HEK293 (cell line): ENCODE data around the gene ARFRP1.

Experiments
- CTCF ChIA-PET: fragments of 350-600 bp; formaldehyde crosslinking; extraction: SDS; loops from one replicate; lab custom pipeline; 2021; ENCODE audit warnings: antibody characterized with exemption; lab: Yijun Ruan, JAX
- POLR2A ChIA-PET: fragments of 300-600 bp; formaldehyde crosslinking; extraction: SDS; loops from one replicate; lab custom pipeline; 2020; ENCODE audit warnings: antibody characterized with exemption, inconsistent platforms; lab: Yijun Ruan, JAX
- H3K27ac ChIP-seq: fragments of 200-500 bp; sonication (Bioruptor generic); 2 replicates; pipeline ENCODE4 v1.5.1; 2014; ENCODE audit warnings: low read depth, low read length, control low read depth, inconsistent platforms; ENCODE audit errors: extremely low read depth
- H3K36me3 ChIP-seq, 2 experiments: fragments of 200-500 bp in 1 of 2; sonication (Bioruptor generic) in 1 of 2; 1 replicate in 1 of 2; 2 replicates in 1 of 2; pipeline ENCODE4 v1.5.1; 2014 to 2017; ENCODE audit warnings: inconsistent platforms in 2 of 2, low read length in 2 of 2; ENCODE audit not compliant: control insufficient read depth in 2 of 2, insufficient read depth in 1 of 2
- H3K4me1 ChIP-seq: fragments of 200-500 bp; sonication (Bioruptor generic); 2 replicates; pipeline ENCODE4 v1.5.1; 2014; ENCODE audit warnings: mild to moderate bottlenecking, low read length, inconsistent platforms; ENCODE audit not compliant: control insufficient read depth, insufficient read depth
- H3K4me3 ChIP-seq: 2 replicates; pipeline ENCODE4 v1.5.1; 2011; ENCODE audit warnings: low read depth, mild to moderate bottlenecking, control low read depth, low read length, moderate library complexity
- H3K9me3 ChIP-seq: fragments of 200-500 bp; sonication (Bioruptor generic); 2 replicates; pipeline ENCODE4 v1.5.1; 2014; ENCODE audit warnings: low read depth, low read length, inconsistent platforms; ENCODE audit not compliant: control insufficient read depth, insufficient read depth
- BCL11B ChIP-seq: fragments of 450-650 bp; formaldehyde crosslinking; IDR thresholded peaks from 2 replicates; pipeline ENCODE4 v1.5.1; 2016; ENCODE audit warnings: low read depth, missing biosample characterization, missing genetic modification characterization
- GLI2 ChIP-seq: fragments of 450-650 bp; formaldehyde crosslinking; IDR thresholded peaks from 2 replicates; pipeline ENCODE4; 2017; ENCODE audit warnings: missing biosample characterization, missing genetic modification characterization, low read depth, borderline replicate concordance
- KLF16 ChIP-seq: fragments of 450-650 bp; formaldehyde crosslinking; IDR thresholded peaks from 2 replicates; pipeline ENCODE4 v1.5.1; 2017; ENCODE audit warnings: missing biosample characterization, missing genetic modification characterization
- REPIN1 ChIP-seq: fragments of 450-650 bp; formaldehyde crosslinking; IDR thresholded peaks from 2 replicates; pipeline ENCODE4 v1.5.1; 2017; ENCODE audit warnings: missing biosample characterization, missing genetic modification characterization, low read depth
- SCRT1 ChIP-seq: fragments of 450-650 bp; formaldehyde crosslinking; IDR thresholded peaks from 2 replicates; pipeline ENCODE4 v1.5.1; 2016; ENCODE audit warnings: missing biosample characterization, missing genetic modification characterization, borderline replicate concordance
- SCRT2 ChIP-seq: fragments of 450-650 bp; formaldehyde crosslinking; IDR thresholded peaks from 2 replicates; pipeline ENCODE4 v1.5.1; 2016; ENCODE audit warnings: missing biosample characterization, missing genetic modification characterization
- WT1 ChIP-seq: fragments of 450-650 bp; formaldehyde crosslinking; IDR thresholded peaks from 2 replicates; pipeline ENCODE4 v1.5.1; 2016; ENCODE audit warnings: missing biosample characterization, missing genetic modification characterization
- YY2 ChIP-seq: fragments of 450-650 bp; formaldehyde crosslinking; IDR thresholded peaks from 2 replicates; pipeline ENCODE4 v1.5.1; 2016; ENCODE audit warnings: missing biosample characterization, missing genetic modification characterization
- ZBTB11 ChIP-seq: fragments of 450-650 bp; formaldehyde crosslinking; conservative IDR thresholded peaks from 2 replicates; pipeline ENCODE4 v1.5.1; 2016; ENCODE audit warnings: low read depth, missing biosample characterization, missing genetic modification characterization
- ZNF10 ChIP-seq: fragments of 450-650 bp; formaldehyde crosslinking; IDR thresholded peaks from 2 replicates; pipeline ENCODE4 v1.5.1; 2017; ENCODE audit warnings: missing biosample characterization, missing genetic modification characterization
- ZNF114 ChIP-seq: fragments of 450-650 bp; formaldehyde crosslinking; IDR thresholded peaks from 2 replicates; pipeline ENCODE4 v1.5.0; 2017; ENCODE audit warnings: missing biosample characterization, missing genetic modification characterization
- ZNF157 ChIP-seq: fragments of 450-650 bp; formaldehyde crosslinking; IDR thresholded peaks from 2 replicates; pipeline ENCODE4 v1.5.1; 2016; ENCODE audit warnings: missing biosample characterization, missing genetic modification characterization
- ZNF239 ChIP-seq: fragments of 450-650 bp; formaldehyde crosslinking; IDR thresholded peaks from 2 replicates; pipeline ENCODE4 v1.5.1; 2016; ENCODE audit warnings: missing biosample characterization, missing genetic modification characterization
- ZNF488 ChIP-seq: fragments of 450-650 bp; formaldehyde crosslinking; IDR thresholded peaks from 2 replicates; pipeline ENCODE4 v1.5.1; 2016; ENCODE audit warnings: missing biosample characterization, missing genetic modification characterization
- ZNF544 ChIP-seq: fragments of 450-650 bp; formaldehyde crosslinking; IDR thresholded peaks from 2 replicates; pipeline ENCODE4 v1.5.0; 2017; ENCODE audit warnings: missing biosample characterization, missing genetic modification characterization
- ZNF558 ChIP-seq: fragments of 450-650 bp; formaldehyde crosslinking; IDR thresholded peaks from 2 replicates; pipeline ENCODE4 v1.5.1; 2016; ENCODE audit warnings: missing biosample characterization, missing genetic modification characterization
- ZNF785 ChIP-seq: fragments of 450-650 bp; formaldehyde crosslinking; IDR thresholded peaks from 2 replicates; pipeline ENCODE4 v1.5.1; 2016; ENCODE audit warnings: missing biosample characterization, missing genetic modification characterization
- TF ChIP-seq, protein P1 (sequence below): fragments of 450-650 bp; formaldehyde crosslinking; IDR thresholded peaks from 2 replicates; pipeline ENCODE4 v1.5.1; 2016; ENCODE audit warnings: missing biosample characterization, missing genetic modification characterization

ARFRP1 gene

DNA sequence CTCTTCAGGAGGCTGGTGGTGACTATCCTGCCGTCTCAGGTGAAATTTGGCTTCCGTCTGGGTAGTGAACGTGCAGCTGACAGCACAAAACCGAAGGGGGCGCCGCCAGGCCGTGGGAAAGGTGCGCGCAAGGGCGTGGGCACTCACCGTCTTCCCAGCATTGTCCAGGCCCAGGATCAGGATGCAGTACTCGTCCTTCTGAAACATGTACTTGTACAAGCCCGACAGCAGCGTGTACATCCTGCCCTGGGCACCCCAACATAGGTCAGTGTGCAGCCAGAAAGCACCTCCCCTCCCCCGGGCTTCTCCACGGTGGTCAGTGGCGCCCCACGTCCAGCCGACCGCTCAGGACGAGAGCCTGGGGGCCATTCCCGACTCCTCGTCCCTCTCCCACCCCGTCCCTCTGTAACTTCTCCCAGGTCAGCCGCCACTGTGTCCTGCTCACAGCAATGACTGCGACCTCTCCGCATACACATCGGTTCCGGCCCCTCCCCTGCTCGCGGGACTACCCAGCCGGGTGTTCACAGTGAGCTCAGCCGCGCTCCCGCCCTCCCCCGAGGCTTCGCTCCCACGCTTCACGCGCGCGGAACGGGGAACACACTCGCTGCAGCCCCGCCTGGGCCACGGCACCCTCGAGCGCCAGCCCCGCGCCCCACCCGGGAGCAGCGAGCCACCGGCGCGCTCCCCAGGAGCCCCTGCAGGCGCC is 771 bp downstream of the ARFRP1 start (continued):
- TF ChIP-seq, protein P1, sequence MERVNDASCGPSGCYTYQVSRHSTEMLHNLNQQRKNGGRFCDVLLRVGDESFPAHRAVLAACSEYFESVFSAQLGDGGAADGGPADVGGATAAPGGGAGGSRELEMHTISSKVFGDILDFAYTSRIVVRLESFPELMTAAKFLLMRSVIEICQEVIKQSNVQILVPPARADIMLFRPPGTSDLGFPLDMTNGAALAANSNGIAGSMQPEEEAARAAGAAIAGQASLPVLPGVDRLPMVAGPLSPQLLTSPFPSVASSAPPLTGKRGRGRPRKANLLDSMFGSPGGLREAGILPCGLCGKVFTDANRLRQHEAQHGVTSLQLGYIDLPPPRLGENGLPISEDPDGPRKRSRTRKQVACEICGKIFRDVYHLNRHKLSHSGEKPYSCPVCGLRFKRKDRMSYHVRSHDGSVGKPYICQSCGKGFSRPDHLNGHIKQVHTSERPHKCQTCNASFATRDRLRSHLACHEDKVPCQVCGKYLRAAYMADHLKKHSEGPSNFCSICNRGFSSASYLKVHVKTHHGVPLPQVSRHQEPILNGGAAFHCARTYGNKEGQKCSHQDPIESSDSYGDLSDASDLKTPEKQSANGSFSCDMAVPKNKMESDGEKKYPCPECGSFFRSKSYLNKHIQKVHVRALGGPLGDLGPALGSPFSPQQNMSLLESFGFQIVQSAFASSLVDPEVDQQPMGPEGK = peak; percentile 12; the same call in 1 of the 2 replicates
- TF ChIP-seq ZNF544 (tag by site-specific recombination) (no peak), SCRT1 (tag by site-specific recombination) (no peak)
- TF ChIP-seq, all 188 proteins: peak for 12

DNA sequence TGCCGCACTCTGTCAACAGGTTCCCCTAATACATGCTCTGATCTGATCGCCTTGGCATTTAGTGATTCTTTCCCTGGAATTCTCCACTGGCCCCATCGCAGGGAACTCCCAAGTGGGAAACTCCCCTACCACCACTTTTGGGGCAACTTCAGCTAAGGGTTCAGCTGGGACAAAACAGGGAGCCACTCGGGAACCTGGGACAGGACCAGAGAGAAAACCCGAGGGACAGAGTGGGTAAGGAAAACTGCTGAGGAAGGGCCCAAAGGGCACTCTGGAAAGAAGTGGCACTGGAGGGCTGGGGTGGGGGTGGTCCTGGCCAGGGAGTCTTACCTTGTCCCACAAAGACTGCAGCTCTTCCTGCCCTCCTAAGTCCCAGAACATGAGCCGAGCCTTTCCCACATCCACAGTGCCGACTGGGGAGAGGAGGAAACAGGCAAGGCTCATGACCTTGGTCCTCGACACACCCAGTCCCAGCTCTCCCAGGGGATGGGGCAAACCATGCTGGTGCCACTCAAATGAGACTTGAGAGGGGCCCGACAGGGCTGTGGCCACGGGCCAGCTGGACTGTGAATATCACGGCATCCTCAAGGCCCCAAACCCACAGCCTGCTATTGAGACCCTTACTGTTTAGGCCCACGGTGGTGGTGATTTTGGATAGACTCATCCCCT is 1.6 kb downstream of the ARFRP1 start:
- Histone ChIP-seq H3K9me3 (no peaks in the 10 kb centered on the region), H3K4me1 (0 out of 2 replicates have a peak, but pooled peaks cover 3% of the 10 kb centered on the region), H3K36me3 (peaks cover 19 to 58% of the 10 kb centered on the region in 2 experiments), H3K4me3 (no peak overlapping the region; the same call in 1 of the 2 replicates), H3K27ac (no peak overlapping the region)
- CTCF ChIA-PET = interaction anchor here (0.7 to 0.9 kb wide), 3 partner anchors 17 to 300 kb away, joined by 3 read pairs; no protein-coding TSS in a partner anchor
- TF ChIP-seq SCRT1 (tag by site-specific recombination) (0 out of 2 replicates have a peak, but pooled peaks have one; percentile 21), SCRT2 (tag by site-specific recombination) (peak; percentile 58; the same call in 1 of the 2 replicates), ZNF114 (tag by site-specific recombination) (no peak)
- POLR2A ChIA-PET = interaction anchor here (1.2 to 3.3 kb wide), 2 partner anchors 9 to 35 kb away, joined by 3 to 13 read pairs; no protein-coding TSS in a partner anchor

DNA sequence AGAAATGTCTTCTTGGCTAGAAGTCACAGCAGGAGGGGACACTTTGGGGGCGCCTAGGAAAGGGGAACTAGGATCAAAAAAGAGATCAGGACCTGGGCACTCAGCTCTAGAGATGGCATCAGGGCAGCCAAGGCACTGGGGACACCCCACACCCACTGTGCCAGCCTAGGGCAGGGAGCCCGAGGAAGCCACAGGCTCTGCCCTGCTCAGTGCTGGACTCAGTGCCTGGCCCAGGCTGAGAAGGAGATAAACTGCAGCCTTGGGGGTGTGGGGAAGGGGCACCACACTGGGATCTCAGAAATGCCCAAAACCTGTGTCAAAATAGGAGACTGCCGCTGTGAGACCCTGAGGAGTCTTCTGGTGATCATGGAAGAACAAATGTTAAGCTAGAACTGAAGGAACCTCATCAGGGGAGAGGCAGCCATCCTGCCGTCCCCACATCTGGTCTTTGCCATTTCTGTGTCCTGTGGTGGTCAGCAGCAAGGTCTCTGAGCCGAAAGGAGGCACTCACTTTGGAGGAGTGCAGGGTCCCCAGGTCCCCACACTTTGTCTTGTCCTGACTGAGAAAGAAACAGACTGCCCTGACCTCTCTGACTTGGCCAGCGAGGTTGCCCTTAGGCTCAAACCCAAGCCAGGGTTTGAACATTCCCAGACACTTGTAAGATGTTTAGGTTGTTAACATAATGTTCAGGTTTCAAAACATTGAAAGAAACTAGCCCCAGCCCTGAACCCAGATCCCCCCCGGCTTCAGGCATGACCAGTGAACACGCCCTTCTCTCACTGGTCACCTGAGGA is 2.3 kb downstream of the ARFRP1 start:
- TF ChIP-seq ZNF785 (tag by site-specific recombination) (no peak), ZNF239 (no peak), YY2 (no peak), BCL11B (no peak), ZNF10 (tag by site-specific recombination) (no peak), ZNF558 (no peak), ZNF157 (tag by site-specific recombination) (no peak), GLI2 (tag by site-specific recombination) (no peak), ZNF488 (tag by site-specific recombination) (no peak), KLF16 (tag by site-specific recombination) (no peak), REPIN1 (tag by site-specific recombination) (no peak), ZBTB11 (tag by site-specific recombination) (no peak), WT1 (tag by site-specific recombination) (no peak)
- peaks cover 12 to 53% of the 10 kb centered on the region in 2 experiments for H3K36me3 ChIP-seq
- POLR2A ChIA-PET = interaction anchor here (1.2 to 3.3 kb wide), 2 partner anchors 8 to 35 kb away, joined by 3 to 13 read pairs; no protein-coding TSS in a partner anchor
- no peak overlapping the region for H3K4me3 ChIP-seq
- no peaks in the 10 kb centered on the region for H3K9me3 ChIP-seq
- 0 out of 2 replicates have a peak, but pooled peaks cover 3% of the 10 kb centered on the region for H3K4me1 ChIP-seq
- no peak overlapping the region for H3K27ac ChIP-seq
- CTCF ChIA-PET = interaction anchor here (0.7 kb wide), 1 partner anchor 33 kb away, joined by 3 read pairs; no protein-coding TSS in a partner anchor
